ENCODE results near the gene HLCS. TPM values are rescaled to one million over a fixed set of nuclear protein-coding genes. Genes with fewer than 3 reads are reported as not detected.

Gene HLCS
- polyA plus RNA-seq, 4 donors, result 15.8 to 18.0 (median 16.2) TPM

- no peak for DNase-seq (ENCODE audit: low read depth in 4 of 4, low spot score in 2 of 4)
Measured at GRCh38 chr21:36890086-36890485, 76.4 kb downstream of the HLCS start.

DNA sequence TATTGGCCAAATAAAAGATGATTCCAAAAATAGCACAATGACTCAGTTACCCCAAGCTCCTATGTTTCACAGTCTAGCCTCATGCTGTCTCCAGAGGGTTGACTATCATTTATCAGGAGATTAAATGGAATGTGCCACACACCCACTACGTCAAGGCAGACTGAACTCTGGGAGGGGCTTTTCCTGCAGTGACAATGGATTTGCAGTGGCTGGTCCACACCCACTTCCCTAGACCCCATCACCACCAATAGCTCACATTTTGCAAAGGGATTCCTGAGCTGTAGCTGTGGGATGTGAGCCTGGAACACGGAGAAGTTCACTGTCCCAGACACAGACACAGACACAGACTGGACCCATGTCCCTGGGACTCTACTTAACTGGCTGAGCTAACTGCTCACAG lies 77.1 kb downstream of the HLCS start:
- DNase-seq (ENCODE audit: low read depth in 4 of 4, low spot score in 2 of 4), result no peak

DNA sequence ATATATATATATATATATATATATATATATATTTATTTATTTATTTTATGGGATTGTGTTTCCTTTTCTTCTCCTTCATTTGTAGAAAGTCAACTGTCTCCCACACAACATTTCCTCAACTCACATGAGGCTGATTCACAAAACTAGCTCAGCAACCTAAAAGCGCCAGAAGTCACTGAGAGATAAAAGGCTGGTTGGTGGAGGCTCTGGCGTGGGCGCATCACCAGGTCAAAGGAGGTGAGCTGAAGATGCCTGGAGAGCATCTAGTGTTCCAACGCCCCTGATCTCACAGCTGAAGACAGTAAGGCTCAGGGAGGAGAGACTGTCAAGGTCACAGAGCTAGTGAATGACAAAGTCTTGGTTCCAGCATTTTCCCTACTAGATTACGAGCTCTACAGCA lies 78.0 kb downstream of the HLCS start:
- DNase-seq (ENCODE audit: low read depth in 4 of 4, low spot score in 2 of 4), result no peak

GRCh38 chr21:36887963-36888362 lies 78.5 kb downstream of the HLCS start:
- no peak for DNase-seq (ENCODE audit: low read depth in 4 of 4, low spot score in 2 of 4)

GRCh38 chr21:36883532-36884486 lies 82.7 kb downstream of the HLCS start:
- no peak for DNase-seq (ENCODE audit: low read depth in 4 of 4, low spot score in 2 of 4)

DNA sequence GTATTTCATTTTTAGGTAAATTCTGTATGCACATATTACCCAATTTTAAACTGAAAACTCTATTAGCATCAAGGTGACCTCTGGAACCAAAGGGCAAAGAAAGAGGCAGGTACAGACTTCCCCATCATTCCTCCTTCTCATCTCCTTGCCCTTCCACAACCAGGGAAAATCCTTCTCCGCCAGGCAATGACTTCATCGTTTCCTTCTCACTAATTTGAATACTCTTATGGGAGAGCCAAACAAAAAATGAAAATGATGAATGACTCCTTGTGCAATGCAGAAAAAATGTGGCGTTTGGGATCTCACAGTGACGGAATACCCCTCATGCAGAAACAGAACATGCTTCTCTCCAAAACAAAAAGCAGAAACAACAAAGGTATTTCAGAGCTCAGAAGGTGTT lies 83.7 kb downstream of the HLCS start:
- DNase-seq (ENCODE audit: low read depth in 4 of 4, low spot score in 2 of 4), result no peak

DNA sequence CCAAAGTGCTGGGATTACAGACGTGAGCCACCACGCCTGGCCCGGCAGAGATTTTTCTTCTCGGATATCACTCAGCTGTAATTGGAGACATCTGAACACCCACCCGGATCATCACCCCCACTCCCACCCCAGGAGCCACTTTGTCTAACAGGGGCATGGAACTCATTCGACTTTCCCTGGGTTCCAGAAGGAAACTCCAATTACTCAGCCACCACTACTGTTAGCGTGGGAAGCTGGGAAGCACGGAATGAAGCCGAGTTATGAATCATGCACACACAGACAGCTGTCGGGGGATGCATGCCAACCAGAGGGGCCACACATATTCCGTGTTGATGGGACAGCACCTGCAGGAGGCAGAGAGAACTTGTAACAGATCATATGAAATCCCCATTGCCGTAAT lies 85.2 kb downstream of the HLCS start:
- no peak for DNase-seq (ENCODE audit: low read depth in 4 of 4, low spot score in 2 of 4)

- no peak for DNase-seq (ENCODE audit: low read depth in 4 of 4, low spot score in 2 of 4)
Measured at GRCh38 chr21:36879827-36880226, 86.6 kb downstream of the HLCS start.

DNA sequence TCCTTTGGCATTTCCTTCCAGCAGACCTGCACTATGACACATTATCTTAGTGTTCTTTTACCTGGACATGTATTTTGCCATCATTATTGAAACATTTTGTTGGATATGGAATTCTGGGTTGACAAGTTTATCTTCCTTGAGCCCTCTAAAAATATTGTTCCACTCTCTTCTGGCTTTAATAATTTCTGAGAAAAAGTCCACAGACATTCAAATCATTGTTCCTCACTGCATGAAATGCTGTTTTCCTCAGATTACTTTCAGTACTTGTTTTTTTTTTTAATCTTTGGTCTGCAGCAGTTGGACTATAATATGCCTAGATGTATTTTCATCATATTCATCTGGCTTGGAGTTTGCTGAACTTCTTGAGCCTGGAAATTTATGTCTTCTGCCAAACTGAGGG lies 88.7 kb downstream of the HLCS start:
- no peak for DNase-seq (ENCODE audit: low read depth in 4 of 4, low spot score in 2 of 4)

DNA sequence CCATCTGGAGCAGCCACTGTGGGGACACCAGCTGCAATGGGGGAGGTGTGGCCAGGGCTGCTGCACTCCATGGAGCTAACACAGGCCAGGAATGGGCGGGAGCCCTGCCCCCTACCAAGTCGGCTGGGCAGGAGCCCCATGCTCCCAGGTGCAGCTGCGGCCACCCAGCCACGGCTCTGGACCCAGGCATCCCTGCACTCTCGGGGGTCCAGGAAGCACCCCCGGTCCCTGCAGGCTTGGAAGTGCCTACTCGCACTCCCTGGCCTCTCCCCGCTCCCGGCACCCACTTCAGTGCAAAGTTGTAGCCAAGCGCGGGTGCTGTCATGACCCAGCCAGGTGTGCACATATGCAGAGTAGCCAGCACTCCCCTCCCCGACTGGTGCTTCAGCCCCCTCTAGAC lies 91.8 kb downstream of the HLCS start:
- DNase-seq (ENCODE audit: low read depth in 4 of 4, low spot score in 2 of 4), result no peak

DNA sequence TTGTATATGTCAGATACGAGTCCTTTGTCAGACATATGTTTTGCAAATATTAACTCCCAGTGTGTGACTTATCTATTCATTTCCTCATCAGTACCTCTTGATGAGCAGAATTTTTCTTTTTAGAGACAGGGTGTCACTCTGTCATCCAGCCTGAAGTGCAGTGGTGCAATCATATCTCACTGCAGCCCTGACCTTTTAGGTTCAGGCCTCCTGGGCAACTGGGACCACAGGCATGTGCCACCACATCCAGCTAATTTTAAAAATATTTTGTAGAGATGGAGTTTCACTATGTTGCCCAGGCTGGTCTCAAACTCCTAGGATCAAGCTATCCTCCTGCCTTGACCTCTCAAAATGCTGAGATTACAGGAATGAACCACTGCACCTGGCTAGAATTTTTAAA lies 93.0 kb downstream of the HLCS start:
- DNase-seq (ENCODE audit: low read depth in 4 of 4, low spot score in 2 of 4), result no peak

- DNase-seq (ENCODE audit: low read depth in 4 of 4, low spot score in 2 of 4), result no peak
Measured at GRCh38 chr21:36867291-36867905, 99.1 kb downstream of the HLCS start.

DNA sequence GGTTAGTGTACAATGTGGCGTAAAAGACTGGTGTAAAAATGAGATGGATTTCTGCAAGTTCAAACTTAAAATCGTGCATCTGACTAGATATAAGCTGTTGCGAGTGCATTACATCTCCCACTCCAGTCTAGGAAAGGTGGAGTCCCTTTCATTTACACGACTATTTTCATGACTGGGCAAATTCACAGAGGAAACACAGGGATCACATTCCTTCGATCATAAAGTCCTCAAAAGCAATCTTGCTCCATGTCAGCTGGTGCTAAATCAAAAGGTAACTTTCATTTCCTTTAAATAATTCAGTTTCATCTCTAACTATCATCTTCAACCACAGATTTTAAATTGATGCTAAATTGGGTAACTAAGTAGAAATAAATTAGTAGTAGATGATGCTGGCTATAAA lies 100.0 kb downstream of the HLCS start:
- DNase-seq (ENCODE audit: low read depth in 4 of 4, low spot score in 2 of 4), result no peak

DNA sequence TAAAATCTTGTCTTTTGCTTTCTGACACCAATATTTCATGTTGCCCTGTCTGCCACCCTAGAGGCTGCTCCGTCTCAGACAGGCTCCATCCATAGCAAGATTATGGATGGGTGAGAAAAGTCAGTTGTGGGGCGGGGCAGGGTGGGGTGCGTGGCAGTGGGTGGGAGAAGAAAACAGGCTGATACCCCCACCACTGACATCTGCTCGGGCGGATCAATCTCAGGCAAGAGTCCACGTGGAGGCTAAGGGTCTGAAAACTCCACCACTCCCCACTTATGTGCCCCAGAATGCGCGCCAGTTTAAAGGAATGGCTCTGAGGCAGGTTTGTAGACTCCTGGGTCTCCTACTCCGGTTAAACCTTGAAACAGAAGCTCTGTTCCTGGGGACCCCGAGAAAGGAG lies 101.5 kb downstream of the HLCS start:
- no peak for DNase-seq (ENCODE audit: low read depth in 4 of 4, low spot score in 2 of 4)

- DNase-seq (ENCODE audit: low read depth in 4 of 4, low spot score in 2 of 4), result no peak
Measured at GRCh38 chr21:36863260-36863659, 103.2 kb downstream of the HLCS start.

- no peak for DNase-seq (ENCODE audit: low read depth in 4 of 4, low spot score in 2 of 4)
Measured at GRCh38 chr21:36861595-36862323, 104.7 kb downstream of the HLCS start.

DNA sequence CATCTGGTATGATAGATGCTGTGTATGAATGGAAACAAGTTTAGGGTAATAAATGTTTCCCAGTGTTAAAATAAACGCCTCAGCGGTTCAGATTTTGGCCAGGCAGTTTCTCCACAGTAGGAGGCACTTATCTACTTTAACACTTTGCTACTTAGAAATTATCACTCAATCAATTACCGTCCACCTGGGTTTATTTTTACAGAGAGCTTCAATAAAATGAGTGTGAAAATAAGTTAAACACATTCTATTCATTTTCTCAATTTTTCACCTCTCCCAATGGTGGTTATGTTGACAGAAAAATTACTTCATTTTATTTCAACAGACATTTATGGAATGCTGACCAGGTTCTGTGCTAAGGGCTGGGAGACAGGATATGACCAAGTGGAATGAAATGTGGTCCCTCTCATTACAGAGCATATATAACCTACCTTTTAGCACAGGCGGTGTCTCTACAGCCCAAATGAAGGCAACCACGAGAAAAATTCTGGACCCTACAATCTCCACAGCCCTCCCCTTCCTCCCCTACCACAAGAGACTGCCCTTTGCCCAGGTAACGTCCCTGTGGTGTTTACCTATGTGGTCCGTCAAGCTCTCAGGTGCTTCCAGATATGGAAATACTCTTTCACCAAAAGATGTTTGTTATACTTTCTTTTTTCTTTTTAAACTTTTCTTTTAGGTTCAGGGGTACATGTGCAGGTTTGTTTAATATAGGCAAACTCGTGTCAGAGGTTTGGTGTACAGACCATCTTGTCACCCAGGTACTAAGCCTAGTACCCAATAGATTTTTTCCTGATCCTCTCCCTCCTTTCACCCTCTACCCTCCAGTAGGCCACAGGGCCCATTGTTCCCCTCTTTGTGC lies 105.5 kb downstream of the HLCS start:
- no peak for DNase-seq (ENCODE audit: low read depth in 4 of 4, low spot score in 2 of 4)

DNA sequence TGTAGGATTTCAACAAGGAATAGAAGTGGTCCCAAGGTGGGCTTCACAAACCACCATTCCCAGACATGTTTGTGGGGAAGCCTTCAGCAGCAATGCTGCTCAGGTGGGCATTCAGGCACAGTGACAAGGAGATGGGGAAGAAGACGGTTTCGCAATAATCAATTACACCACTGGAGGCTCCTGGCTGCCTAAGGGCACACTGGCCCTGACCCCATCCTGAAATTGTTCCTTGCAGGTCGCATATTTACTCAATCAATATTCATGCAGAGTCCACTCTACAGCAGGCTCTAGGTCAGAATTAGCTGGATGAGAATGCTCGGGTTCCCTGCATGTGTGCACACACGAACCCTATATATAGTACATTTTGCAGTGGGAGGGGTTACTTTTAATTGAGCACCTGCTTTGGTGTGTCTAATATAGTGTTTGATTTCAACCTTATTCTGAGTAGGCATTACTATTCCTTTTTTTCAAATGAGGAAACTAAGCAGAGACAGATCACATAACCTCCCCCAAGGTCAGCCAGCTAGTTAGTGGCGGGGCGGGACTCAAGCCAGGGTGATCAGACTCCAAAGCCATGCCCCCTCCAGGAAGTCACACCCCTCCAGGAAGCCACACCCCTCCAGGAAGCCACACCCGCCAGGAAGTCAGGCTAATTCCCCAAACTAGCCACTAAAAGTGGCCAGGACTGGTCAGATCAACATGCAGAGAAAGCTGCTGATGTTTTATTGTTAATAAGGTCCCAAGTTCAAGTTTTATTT lies 106.5 kb downstream of the HLCS start:
- no peak for DNase-seq (ENCODE audit: low read depth in 4 of 4, low spot score in 2 of 4)

GRCh38 chr21:36858320-36858957 lies 108.0 kb downstream of the HLCS start:
- DNase-seq (ENCODE audit: low read depth in 4 of 4, low spot score in 2 of 4), result no peak
